ENCODE results near the gene NTSR2.
"Not testable (repeated sequence)": the region's sequence is repeated elsewhere in the genome, so short reads cannot be mapped to it uniquely, and the experiment has no call there.

The NTSR2 gene

DNA sequence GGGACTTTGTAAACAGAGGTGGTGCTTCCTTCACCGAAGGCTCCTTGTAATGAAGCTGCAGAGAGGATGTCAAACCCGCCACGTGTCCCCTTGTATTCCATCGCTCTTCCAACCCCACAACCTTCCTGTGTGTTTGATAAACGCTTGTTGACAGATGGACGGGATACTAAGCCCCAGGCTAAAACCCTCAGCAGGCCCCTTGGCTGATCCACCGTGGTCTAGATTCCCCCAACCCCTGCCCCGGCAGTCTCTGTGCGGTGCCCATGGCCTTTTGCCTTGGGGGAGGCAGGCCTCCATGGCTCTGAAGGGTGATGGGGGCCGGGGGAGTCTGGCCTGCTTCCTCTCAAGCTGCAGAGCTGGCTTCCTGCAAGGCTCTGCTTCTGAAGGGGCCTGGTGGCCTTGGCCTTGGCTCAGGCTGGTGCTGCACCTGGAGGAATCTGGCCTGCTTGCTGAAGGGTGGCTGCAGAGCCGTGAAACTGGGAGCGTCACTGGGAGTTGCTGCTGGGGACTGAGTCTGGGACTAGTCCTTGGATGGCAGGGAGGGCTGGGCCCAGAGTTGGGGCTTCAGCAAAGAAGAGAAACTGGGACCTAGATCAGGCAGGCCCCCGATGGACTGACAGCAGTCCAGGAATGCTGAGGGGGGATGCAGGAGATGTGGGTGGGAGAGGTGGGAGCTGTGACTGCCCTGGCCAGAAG lies 9.6 kb upstream of the NTSR2 start:
- no peak for DNase-seq

DNA sequence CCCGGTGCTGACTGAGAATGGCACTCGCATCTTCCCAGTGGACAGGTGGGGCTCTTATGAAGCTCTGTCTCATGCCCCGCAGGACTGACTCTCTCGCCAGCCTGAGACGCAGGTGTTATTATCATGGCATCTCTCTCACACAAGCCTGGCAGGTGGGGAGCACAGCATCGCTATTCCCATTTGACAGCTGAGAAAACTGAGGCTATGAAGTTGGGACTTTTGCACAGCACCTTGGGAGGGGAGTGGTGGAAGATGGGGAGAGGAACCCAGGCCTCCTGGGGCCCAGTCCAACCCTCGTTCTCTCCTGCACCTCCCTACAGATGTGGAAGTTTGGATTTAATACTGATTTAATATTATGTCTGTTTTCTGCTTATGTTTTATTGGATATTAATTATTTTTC lies 9.0 kb upstream of the NTSR2 start:
- DNase-seq = no peak

DNA sequence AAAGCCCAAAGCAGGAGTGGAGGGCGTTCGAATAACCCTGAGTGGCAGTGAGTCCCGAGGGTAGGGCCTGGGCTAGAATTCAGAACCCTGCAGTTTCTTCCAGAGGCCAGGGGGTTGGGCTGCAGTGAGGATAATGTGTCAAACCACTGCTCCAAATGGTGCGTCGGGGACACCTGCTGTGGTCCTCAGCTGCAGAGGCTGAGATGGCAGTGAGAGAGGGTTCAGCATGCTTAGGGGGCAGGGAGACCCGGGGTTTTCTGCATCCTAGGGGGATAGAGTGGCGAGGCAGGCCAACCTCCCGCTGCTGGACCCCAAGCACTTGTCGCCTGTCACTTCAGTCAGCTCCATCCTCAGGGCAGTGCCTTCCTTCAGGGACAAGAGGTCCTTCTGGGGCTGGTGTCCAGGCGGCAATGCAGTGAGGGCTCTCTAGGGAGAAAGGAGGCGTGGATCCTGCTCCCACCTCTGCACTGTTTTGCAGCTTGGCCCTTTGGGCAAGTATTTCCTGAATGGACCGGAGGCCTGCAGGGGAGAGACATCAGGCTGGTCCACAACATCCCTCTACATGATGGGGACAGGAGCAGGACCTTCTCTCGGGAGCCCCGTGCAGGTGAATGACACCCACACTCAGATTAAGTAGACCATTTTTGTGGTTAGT lies 8.4 kb upstream of the NTSR2 start:
- DNase-seq = no peak

DNA sequence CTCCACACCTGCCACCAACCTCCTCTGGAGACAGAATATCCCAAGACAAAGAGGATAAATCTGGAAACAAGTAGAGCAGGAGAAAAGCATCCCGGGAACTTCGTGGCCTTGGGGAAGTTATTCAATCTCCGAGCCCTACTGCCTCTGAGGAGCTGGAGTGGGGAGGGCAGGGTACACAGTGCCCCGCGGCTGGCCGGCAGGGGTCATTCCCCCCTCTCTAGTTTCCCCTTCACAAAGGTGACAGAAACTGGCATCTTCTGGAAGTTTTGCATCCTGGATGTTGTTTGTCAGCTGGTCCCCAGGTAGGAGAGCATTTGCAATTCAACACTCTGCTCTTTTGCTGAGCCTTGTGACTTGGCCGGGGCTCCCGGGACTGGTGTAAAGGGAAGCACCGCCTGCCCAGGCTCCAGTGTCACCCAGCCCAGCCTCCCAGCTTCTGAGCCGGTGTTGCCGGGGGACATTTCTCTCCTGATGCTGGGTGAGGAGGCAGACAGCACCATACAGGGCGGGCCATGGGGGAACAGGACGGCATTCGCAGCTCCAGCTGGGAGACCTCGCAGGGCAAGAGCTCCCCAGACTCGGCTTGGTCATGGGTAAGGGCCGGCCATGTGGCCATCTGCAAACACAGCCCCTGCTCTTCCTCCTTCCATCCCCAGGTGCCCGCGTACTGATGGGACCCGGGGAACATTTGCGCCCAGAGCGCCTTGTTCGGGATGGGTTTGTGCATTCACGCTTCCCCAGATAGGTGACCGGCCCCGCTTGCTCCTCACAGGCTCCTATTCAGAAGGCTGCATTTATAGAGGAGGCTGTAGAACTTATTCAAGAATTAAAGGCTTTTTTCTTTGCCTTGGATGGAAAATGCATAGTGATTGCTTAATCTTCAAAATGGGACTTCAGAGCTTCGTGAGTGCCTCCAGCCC lies 7.4 kb upstream of the NTSR2 start:
- no peak for DNase-seq

DNA sequence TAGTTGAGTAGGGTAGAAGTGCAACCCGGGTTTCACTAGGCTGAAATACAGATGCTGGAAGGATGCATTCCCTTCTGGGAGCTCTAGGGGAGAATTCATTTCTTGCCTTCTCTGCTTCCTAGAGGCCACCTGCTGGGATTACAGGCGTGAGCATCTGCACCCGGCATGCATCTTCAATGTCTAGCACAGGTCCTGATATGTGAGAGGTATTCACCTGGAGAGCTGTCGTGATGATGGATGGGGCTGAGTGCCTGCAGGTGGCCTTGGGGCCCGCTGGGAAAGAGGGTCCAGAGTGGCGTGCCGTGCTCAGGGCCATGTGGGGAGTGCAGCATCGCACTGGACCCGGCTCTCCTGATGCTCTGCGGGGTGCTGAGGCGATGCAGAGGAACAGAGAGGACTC lies 6.6 kb upstream of the NTSR2 start:
- no peak for DNase-seq

DNA sequence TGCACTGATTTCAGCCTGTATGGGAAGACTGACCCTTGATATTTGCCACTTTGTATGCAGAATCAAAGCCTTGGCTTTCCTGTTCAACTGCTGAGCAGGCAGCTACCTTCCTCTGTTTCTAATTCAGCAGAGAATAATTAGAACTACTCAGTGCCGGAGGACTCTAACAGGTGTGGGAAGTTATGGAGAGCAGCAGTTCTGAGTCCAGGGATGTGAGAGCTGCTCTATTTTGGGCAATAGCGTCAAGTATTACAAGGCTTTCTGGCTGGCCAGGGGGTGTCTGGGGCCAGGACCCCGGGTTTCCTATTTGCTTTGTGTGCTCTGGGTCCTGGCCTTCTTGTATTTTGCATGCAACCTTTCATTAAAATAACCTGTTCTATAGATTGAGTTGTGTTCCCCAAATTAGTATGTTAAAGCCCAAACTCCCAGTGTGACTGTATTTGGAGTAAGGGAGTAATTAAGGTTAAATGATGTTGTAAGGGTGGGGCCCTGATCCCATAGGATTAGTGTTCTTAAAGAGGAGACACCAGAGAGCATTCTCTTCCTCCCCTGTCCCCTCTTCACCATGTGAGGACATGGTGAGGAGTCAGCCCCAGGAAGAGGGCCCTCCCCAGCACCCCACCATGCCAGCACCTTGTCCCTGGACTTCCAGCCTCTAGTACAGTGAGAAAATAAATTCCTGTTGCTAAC lies 5.6 kb upstream of the NTSR2 start:
- no peak for DNase-seq

DNA sequence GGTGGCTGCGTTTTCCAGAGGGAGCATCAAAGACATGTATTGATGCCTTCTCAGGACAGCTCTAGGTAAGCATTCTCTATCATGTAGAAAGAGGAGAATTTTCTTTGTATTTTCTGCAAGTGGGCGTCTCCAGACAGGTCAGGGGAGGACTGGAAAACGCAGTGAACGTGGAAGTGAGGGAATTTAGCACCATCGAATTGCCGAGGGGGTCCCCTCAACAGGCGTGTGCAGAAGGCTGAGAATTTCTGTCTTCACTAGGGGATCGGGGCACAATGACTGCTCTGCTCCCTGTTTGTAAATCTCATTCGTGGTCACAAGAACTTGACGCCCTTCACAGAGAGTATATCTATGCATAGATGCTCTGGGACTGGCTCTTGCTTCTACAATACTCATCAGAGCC lies 5.0 kb upstream of the NTSR2 start:
- no peak for DNase-seq

DNA sequence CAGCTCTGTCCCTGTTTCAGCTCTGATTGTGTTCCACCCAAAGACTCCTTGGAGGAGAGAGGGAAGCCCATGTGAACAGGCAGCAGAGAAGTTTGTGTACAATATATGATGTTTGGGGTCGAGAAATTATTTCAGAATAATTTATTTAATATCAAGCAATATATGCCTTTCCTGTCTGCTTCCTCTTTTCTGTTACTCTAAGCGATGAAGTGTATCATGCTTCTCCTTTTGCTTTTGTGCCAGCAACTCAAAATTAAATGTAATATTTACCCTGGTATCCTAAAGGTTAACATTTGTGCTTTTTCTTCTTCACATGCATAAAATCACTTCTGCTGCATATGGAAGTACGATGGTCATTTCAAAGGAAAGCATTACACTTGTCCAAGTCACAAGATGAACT lies 2.4 kb upstream of the NTSR2 start:
- no peak for DNase-seq

DNA sequence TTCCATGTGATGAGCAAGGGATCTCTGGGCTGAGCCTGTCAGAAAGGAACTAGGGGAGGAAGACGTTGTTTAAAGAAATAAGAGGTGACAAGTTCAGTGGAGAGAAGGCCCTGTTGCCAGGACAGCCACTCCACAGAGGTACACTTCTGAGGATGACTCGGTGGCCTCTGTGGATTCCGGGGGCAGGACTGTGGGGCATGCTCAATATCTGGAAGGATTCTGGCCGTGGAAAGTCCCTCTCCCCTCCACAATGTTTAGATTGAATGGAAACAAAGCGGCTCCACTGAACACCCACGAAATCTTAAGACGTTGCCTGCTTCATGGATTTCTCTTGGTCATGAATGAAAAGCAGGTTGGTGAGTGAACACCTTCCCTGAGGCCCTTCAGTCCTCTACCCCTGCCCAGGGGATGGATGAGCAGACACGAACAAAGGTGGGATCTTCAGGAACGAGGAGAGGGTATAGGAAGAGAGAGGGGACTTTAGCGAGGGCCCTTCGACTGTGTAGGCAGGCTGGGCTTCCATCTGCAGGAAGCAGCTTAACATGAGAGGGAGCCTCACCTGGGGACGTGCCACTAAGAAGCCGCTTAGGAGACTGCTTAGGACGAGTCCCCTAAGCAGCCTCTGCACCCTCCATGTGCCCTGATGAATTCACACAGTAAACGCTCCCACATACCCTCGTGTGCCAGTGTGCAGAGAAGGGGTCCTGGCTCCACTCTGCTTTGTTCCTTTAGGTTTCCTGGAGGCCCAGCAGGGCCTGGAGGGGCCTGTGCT lies 1.9 kb downstream of the NTSR2 start:
- no peak for DNase-seq

DNA sequence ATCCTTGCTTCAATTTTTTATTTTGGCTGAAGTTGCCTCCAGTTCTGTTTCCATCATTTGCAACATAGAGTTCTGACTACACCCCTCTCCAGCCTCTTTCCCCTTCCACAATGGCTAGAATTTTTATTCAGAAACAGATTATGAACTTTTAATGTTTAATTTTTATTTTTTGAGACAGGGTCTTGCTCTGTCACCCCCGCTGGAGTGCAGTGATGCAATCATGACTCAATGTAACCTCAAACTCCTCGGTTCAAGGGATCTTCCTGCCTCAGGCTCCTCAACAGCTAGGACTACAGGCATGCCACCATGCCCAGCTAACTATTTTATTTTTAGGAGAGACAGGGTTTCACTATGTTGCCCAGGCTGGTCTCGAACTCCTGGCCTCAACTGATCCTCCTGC lies 2.8 kb downstream of the NTSR2 start:
- no peak for DNase-seq

DNA sequence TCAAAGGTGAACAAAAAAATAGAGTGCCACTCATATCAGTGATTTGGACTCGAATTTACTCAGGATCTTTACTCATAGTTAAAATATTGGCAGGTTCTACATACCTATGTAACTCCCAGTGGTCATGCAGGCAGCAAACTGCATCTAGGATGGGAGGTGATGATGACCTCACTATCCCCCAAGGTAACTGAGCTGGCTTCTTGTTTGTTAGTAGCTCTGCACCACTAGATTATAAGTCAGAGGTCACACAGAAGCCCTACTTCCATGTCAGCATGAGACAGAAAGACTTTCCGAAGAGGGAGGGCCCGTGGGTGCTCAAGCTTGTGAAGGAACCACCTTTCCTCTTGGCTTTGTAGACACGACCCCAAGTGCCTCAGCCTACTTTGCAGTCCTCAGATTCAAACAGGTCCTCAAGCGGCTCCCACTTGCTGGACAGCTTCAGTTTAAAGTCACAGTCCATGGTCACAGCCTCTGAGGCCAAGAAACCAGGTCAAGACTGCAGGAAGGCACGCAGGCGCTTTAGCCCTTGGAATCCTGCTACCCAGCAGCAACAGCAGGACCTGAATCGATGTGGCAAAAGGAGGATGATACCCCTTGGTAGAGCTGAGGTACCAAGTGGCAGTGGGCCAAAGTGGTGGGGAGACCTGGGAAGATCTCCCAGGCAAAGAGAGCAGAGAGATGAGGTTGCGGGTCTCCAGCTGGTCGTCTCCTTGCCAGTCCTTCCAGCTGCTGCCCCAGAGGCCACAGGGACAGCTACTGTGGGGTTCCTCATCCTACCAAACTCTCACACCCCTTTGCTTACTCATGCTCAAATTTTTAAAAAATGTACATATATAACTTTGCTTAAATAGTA lies 4.3 kb downstream of the NTSR2 start:
- DNase-seq = no peak

DNA sequence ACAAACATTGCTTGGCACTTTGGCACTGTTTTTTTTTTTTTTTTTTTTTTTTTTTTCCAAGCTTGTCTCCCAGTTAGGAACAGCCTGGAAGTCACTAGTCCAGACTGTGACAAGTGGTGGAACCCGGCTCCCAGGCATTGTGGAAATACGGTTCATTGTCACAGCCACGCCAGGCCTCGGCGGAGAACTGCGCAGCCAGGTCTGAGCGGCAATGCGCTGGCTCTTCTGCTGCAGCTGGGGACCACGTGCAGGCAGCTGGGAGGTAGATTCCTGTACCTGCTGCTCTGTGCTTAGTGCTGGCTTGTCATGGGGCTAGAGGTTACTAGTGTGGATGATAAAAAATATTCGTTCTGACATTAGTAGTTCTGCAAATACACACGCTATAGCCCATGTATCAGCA lies 5.0 kb downstream of the NTSR2 start:
- DNase-seq = no peak

DNA sequence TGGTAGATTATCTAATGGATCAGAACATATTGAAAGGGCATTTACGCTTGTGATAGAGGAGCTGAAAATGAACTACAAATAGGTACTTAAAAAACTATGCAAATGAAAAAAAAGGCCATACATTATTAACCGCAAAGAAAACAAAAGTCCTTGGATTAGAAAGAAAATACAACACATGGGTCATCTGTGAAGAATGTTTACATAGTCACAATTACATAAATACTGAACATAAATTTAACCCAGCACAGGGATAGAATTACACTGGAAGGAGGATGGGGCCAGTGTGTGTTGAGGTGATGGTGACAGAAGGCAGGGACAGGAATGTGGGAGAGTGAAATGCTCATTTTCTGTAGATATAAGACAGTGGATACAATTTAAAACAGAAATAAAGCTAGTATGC lies 6.6 kb downstream of the NTSR2 start:
- no peak for DNase-seq

DNA sequence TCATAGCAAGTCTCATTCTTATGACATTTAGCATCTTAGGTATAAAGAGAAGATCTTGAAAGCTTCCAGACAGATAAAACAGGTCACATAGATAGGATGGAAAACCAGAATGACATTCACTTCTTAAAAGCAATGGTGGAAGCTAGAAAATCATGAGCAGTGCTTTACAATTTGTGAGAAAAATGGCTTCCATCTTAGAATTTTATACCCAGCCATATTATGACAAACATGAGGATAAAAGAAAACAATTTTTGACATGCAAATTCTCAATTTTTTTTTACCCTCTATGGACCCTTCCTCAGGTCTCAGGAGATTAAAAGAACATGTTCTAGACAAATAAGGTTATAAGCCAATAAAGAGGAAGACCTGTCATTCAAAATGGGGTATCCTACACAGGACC lies 7.1 kb downstream of the NTSR2 start:
- DNase-seq = no peak

DNA sequence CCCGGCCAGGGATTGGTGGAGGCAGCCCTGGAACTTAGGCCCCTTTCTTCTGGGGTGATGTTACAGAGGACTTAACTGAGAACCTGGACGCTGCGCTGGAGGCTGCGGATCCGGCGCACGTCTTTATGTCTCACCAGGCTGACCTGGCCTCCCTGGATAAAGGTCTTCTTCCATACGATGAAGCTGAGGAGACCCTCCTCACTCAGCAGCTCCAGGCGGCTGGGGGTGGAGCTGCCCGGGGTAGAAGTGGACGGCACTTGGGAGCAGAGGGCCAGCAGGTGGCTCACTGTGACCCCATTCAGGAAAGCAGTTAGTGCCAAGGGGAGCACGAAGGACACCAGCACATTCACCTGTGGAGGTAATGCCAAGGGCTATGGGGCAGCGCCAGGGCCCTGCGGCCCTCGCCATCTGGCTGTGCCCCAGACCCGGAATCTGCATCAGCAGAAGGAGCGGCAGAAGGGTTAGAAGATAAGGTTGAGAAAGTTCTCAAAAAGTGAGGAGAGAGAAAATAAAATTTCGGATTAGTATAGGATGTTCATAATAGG lies 8.0 kb downstream of the NTSR2 start:
- DNase-seq = no peak

DNA sequence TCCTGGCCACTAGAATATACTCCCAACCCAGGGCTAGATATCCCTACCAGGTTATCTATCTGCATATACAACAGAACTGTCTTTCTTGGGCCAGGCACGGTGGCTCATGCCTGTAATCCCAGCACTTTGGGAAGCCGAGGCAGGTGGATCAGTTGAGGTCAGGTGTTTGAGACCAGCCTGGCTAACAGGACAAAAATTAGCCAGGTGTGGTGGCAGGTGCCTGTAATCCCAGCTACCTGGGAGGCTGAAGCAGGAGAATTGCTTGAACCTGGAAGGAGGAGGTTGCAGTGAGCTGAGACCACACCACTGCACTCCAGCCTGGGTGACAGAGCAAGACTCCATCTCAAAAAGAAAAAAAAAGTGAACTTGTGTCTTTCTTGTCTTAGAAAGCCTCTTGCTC lies 9.6 kb downstream of the NTSR2 start:
- DNase-seq = not testable (repeated sequence)

DNA sequence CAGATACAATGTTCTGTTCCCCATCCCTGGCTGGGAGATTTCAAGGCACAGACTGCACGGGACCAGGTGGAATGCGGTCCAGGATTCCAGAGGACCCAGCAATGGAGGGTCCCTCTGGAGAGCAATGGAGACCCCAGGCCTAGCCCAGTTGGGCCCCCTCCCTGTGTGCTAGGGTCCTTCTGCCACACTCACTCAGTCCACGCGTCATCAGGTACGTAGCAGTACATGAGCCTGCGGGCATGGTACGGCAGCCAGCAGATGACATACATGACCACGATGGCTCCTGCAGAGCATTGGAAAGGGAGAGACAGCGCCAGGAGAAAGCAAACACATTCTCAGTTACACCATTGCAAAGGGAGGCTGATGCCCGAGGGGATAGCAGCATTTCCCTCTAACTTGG lies 10.1 kb downstream of the NTSR2 start:
- no peak for DNase-seq

DNA sequence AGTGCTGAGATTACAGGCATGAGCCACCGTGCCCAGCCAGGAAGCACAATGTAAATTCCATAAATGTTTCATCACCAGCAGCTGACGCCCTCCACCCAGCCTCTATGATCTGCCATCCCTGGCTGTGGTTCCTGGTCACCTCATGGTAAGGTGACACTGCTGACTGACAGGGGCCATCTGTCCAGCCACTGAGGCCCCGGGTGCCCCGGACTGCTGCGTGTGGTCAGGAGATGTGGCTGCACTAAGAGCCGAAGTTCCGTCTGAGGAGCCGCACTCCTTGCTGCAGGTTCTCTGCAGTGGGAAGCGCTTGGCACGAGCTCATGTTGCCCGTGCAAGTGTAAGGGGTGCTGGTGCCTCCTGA lies 10.9 kb downstream of the NTSR2 start:
- DNase-seq = no peak

DNA sequence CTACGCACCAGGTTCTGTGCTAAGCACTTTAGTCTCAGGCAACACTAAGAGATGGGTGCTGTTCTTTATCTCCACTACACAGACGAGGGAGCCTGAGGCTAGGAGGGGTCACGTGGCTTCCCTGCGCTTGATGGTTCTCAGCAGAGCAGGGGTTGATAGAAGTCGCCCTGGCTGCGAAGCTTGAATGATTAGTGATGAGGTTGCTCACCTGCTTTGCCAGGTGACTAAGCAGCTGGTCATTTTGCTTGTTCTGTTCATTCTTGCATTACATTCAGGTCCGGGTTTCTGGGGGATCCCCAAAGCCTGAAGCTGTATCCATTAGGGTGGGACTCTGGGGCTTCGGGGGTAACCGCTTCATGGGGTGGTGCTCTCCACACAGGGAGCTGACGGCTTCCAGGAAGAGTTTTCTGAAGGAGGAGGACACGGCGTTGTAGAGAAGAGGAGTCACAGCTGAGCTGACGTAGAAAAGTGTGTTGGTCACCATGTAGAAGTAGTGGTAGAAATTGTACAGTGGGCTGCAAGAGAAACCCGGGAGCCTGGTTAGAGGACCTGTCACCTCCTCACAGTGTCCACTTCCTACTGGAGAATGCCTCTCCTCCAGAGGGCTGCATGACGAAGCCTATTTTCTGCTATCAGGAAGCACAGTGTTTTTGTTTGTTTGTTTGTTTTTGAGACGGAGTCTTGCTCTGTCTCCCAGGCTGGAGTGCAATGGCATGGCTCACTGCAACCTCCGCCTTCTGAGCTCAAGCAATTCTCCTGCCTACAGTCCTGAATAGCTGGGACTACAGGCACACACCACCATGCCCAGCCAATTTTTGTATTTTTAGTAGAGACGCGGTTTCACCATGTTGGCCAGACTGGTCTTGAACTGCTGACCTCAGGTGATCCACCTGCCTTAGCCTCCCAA lies 11.5 kb downstream of the NTSR2 start:
- DNase-seq = no peak

DNA sequence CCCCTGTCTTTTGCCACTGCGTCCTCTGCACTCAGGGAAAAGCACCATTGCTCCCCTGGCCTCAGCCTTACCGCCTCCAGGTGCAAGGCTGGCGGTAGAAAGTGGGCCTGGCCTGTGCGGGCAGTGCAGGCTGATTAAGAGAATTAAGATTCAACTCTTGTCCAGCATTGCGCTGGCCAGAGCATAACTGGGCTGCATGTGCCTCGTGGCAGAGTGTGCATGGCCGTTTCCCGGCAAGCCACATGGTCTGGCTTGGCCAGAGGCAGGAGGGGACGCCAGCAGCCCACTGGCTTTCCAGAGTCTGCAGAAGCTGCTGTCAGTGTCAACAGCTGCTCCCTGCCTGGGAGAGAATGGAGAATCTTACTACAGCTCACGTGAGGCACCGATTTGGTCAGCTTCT lies 12.3 kb downstream of the NTSR2 start:
- no peak for DNase-seq

Data from CD4-positive, alpha-beta T cell treated with Interleukin-1 beta for 1 hour (primary cell).